ENCODE measurements around the gene GRK7. TPM values are rescaled to one million over a fixed set of nuclear protein-coding genes. Genes with fewer than 3 reads are reported as not detected.

The GRK7 gene
- total RNA-seq, 1 donor from 2014 or later = not detected

DNA sequence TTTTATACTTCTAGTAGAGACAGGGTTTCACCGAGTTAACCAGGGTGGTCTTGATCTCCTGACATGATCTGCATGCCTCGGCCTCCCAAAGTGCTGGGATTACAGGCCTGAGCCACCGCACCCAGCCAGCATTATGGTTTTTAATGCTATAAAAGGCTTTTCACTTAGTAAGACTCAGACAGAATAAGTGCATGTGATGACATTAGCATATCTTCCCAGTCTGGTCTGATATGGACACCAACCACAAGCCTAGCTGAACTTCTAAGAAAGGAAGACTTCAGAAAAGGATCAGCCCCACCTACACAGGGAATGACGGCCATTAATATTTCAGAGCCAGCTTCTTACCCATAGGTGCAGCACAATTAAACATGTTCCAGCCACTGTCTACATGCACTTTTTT, 27.0 kb downstream of the GRK7 start:
- H3K27ac Mint-ChIP-seq = no peak overlapping the region
- TF ChIP-seq, protein P1, sequence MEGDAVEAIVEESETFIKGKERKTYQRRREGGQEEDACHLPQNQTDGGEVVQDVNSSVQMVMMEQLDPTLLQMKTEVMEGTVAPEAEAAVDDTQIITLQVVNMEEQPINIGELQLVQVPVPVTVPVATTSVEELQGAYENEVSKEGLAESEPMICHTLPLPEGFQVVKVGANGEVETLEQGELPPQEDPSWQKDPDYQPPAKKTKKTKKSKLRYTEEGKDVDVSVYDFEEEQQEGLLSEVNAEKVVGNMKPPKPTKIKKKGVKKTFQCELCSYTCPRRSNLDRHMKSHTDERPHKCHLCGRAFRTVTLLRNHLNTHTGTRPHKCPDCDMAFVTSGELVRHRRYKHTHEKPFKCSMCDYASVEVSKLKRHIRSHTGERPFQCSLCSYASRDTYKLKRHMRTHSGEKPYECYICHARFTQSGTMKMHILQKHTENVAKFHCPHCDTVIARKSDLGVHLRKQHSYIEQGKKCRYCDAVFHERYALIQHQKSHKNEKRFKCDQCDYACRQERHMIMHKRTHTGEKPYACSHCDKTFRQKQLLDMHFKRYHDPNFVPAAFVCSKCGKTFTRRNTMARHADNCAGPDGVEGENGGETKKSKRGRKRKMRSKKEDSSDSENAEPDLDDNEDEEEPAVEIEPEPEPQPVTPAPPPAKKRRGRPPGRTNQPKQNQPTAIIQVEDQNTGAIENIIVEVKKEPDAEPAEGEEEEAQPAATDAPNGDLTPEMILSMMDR (IDR thresholded peaks at IDR 0.05; ENCODE audit: unreplicated experiment) = no peak
- no peaks in the 10 kb centered on the region for H3K27me3 Mint-ChIP-seq (ENCODE audit: low read depth)
- H3K4me3 Mint-ChIP-seq = no peak overlapping the region
- no peak for DNase-seq (ENCODE audit: low spot score in 2 of 2, unreplicated experiment in 2 of 2)
- no peaks in the 10 kb centered on the region for H3K4me1 Mint-ChIP-seq
- H3K36me3 Mint-ChIP-seq = no peaks in the 10 kb centered on the region
- peaks cover 3% of the 10 kb centered on the region for H3K9me3 Mint-ChIP-seq

DNA sequence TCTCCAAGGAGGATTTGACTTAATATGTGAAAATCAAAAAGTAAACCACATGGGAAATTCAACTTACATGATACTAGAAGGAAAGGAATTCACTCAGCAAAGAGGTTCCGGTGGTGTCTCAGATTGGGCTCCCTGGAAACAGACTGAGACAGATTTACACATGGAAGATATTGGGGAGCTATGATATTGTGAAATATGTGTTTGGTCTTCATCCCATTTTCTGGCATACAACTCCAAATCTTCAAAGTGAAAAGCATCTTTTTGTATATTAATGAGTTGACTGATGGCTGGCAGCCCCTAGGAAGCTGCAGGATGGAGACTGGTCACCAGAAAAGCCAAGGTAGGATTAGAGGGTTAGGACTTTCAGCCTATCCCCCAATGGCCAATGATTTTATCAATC, 29.3 kb downstream of the GRK7 start:
- no peak for DNase-seq (ENCODE audit: low spot score in 2 of 2, unreplicated experiment in 2 of 2)
- Mint-ChIP-seq H3K27me3 (ENCODE audit: low read depth) (no peaks in the 10 kb centered on the region), H3K4me3 (no peak overlapping the region), H3K27ac (no peak overlapping the region), H3K9me3 (peaks cover 3% of the 10 kb centered on the region), H3K36me3 (no peaks in the 10 kb centered on the region), H3K4me1 (peaks cover 21% of the 10 kb centered on the region)
- TF ChIP-seq, protein P1 (IDR thresholded peaks at IDR 0.05; ENCODE audit: unreplicated experiment) = no peak

DNA sequence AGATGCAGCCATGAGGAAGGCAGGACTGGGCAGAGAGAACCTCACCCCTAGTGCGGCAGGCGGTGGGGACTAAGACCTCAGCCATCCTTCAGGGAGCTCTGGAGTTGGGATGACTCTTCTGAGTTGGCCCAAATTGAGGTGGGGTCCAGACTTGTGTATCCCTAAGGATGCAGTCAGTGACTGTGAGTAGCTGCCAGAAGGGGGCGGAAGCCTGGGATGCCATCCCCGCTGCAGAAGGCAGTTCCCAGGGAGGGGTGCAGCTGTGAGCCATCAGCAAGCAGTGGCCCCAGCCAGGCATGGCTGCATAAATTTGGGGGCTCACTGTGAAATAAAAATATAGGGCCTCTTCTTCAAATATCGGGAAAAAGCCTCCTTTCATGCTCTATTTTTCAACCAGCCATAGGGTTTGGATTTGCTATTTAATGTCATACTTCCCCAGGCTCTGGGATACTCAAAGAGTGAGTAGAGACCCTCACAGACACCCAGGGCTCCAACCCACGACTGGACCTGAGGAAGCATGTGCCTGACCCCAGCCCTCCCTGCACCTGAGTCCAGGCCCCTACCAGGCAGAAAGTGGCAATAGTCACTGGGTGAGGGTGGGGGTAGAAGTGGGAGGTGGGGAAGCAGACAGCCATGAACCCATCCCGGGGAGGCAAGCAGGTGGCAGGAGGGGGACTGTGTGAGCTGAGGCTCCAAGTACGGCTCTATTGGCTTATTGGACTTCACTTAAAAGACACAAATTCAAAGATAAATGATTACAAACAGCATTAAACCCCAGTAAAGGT, 30.5 kb downstream of the GRK7 start:
- Mint-ChIP-seq H3K4me3 (no peak overlapping the region), H3K27ac (no peak overlapping the region), H3K36me3 (no peaks in the 10 kb centered on the region), H3K4me1 (peaks cover 33% of the 10 kb centered on the region), H3K27me3 (ENCODE audit: low read depth) (no peaks in the 10 kb centered on the region), H3K9me3 (peaks cover 3% of the 10 kb centered on the region)
- DNase-seq (ENCODE audit: low spot score in 2 of 2, unreplicated experiment in 2 of 2) = no peak
- TF ChIP-seq, protein P1 (IDR thresholded peaks at IDR 0.05; ENCODE audit: unreplicated experiment) = no peak

DNA sequence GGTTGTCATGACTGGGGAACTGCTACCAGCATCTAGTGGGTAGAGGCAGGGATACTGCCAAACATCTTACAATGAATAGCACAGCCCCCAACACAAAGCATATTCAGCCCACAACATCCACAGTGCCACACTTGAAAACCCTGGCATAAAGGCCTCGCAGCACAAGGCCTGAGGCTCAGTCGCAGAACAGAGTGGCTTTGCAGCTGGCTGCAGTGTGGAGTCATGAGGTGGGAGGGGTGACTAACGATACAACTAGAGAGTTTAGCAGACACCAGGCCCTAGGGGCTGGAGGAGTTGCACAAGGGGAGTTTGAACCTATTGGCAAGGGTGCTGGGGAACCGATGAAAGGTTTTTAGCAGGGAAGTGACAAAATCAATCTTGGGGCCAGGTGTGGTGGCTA, 32.1 kb downstream of the GRK7 start:
- H3K27ac Mint-ChIP-seq = peak overlapping the region; percentile 94
- H3K9me3 Mint-ChIP-seq = no peaks in the 10 kb centered on the region
- no peak for DNase-seq (ENCODE audit: low spot score in 2 of 2, unreplicated experiment in 2 of 2)
- TF ChIP-seq, protein P1 (IDR thresholded peaks at IDR 0.05; ENCODE audit: unreplicated experiment) = no peak
- H3K4me3 Mint-ChIP-seq = no peak overlapping the region
- H3K36me3 Mint-ChIP-seq = no peaks in the 10 kb centered on the region
- H3K4me1 Mint-ChIP-seq = peaks cover 38% of the 10 kb centered on the region
- no peaks in the 10 kb centered on the region for H3K27me3 Mint-ChIP-seq (ENCODE audit: low read depth)

DNA sequence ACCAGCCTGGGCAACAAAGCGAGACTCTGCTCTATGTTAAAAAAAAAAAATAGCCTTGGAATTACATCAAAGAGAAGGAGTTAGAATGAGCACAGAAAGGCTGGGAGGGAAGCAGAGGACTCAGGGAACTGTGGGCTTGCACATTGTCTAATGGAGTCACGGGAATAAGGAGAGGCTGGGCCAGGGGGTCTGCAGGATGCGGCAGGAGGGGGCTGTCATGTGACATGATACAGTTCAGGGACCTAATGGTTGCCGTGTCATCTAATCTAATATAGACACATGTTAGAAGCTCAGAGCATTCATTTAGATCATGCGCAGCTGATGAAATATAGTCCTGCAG, 32.5 kb downstream of the GRK7 start:
- Mint-ChIP-seq H3K9me3 (peaks cover 3% of the 10 kb centered on the region), H3K36me3 (peaks cover 3% of the 10 kb centered on the region), H3K4me1 (peaks cover 38% of the 10 kb centered on the region), H3K27ac (peak overlapping the region; percentile 94), H3K27me3 (ENCODE audit: low read depth) (no peaks in the 10 kb centered on the region), H3K4me3 (no peak overlapping the region)
- no peak for DNase-seq (ENCODE audit: low spot score in 2 of 2, unreplicated experiment in 2 of 2)
- TF ChIP-seq, protein P1 (IDR thresholded peaks at IDR 0.05; ENCODE audit: unreplicated experiment) = no peak

All from mesothelial cell of epicardium (in vitro differentiated cells).